Measurements from ENCODE around the gene YEATS4.

The YEATS4 gene

DNA sequence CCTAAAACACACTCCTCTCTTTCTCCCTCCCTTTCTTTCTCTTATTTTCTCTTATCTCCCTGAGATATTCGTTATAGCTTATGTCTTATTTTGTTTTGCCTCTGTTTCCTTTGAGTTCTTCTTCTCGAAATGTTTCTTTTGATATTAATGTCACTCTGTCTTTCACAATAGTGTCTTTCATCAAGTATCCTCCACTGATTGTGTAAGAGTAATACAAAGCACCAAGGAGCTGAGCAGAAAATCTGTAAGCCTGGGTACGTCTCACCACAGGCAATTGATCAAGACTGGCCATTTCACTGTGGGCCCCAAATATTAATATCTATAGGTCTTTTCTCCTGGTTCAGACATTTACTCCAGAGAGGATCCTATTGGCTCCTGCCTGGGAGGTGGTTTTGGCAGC lies 16.2 kb upstream of the YEATS4 start:
- DNase-seq: no peak

DNA sequence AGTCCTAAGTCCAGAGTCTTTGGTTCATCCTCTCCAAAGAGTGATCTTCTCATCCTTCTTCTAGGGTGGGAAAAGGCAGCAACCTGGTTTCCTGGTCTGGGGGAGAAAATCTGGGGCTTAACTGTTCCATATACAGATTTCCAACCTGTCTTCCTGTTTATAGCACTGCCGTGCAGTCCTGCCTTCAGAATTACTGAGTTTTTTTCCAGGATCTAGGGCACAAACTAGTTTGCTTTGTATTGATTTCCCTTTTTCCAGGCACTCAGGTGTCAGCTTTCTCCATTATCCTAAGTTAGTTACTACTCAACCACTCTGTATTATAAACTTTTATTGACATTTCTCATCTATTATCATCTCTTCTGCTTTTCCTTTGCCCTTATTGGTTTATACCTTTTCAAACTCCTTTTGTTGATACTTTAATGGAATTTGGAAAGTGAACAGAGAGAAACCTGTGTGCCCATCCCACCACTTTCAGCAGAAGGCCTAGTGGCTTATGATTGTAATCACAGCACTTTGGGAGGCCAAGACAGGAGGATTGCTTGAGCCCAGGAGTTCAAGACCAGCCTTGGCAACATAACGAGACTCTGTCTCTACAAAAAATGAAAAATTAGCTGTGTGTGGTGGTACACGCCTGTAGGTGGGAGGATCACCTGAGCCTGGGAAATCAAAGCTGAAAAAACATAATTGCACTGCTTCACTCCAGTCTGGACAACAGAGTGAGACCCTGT lies 15.5 kb upstream of the YEATS4 start:
- no peak for DNase-seq

DNA sequence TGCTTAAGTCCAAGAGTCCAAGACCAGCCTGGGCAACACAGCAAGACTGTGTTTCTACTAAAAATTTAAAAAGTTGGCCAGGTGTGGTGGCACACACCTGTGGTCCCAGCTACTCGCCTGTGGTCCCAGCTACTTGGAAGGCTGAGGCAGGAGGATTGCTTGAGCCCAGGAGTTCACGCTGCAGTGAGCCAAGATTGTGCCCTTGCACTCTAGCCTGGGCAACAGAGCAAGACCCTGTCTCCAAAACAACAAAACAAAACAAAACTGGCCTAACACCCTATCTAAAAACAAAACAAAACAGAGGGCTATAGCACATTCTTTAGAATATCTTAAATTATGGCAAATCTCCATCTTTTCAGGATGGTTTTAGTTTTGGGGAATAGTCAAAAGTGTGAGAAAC lies 14.5 kb upstream of the YEATS4 start:
- DNase-seq: no peak

DNA sequence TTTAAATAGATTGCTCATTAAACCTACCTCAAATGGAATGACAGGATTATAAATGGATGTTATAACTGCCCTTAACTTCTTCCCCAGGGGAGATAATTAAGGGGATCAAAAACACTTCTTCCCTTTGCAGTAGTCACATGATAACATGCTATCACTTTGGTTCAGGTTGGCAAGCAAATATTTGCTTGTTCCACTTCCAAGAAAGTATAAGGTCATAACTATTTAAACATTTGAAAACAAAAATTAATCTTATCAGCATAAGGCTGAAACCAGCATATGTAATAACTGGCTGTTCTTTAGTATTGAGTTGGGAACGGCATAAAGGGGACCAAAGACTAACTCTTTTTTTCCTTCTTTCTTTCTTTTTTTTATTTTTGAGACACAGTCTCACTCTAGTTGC lies 13.8 kb upstream of the YEATS4 start:
- DNase-seq: no peak

DNA sequence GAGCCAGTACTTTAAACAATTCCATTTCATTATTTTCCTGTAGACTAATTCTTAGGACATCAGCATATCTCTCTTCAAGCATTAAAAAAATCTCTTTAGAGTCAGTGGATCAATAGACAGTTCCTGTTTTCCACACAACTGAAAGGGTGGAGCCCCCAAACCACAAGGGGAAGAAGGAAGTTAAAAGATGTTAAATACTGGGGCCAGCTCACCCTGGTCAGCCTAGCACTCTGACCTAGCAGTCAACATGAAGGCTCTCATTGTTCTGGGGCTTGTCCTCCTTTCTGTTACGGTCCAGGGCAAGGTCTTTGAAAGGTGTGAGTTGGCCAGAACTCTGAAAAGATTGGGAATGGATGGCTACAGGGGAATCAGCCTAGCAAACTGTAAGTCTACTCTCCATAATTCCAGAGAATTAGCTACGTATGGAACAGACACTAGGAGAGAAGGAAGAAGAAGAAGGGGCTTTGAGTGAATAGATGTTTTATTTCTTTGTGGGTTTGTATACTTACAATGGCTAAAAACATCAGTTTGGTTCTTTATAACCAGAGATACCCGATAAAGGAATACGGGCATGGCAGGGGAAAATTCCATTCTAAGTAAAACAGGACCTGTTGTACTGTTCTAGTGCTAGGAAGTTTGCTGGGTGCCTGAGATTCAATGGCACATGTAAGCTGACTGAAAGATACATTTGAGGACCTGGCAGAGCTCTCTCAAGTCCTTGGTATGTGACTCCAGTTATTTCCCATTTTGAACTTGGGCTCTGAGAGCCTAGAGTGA lies 11.2 kb upstream of the YEATS4 start, which contains the start of gene LYZ:
Gene LYZ, plus strand, starts transcription at position 220 of the 777 bp plus-strand sequence. Its CDS starts 28 bp downstream, at position 248.
- no peak for DNase-seq

DNA sequence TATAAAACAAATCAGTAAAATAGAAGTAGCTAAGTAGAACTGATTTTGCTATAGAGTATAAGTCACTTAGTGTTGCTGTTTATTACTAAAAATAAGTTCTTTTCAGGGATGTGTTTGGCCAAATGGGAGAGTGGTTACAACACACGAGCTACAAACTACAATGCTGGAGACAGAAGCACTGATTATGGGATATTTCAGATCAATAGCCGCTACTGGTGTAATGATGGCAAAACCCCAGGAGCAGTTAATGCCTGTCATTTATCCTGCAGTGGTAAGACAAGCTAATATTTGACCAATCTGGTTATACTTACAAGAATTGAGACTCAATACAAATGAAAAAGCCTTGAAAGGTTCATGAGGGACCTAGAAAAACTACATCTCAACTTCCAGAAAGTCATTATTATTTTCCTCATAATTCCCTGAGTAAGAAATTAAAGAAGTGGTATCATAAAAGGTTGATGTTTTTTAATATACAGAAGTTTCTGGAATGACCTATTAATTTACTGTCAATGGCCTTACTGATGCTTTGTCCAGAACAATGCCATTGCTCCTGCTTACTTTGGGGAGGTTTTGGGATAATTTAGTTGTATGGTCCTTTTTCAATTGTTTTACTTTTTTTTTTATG lies 9.4 kb upstream of the YEATS4 start:
- DNase-seq: no peak

DNA sequence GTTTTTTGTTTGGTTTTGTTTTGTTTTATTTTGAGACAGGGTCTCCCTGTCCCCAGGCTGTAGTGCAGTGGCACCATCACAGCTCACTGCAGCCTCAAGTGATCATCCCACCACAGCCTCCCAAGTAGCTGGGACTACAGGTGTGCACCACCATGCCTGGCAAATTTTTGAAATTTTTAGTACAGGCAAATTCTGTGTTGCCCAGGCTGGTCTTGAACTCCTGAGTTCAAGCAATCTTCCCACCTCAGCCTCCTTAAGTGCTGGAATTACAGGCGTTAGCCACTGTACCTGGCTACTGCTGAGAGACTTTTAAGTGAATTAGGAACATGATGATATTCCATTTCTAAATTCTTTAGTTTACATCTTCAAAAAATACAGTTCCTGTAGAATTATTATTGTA lies 8.8 kb upstream of the YEATS4 start:
- DNase-seq: no peak

DNA sequence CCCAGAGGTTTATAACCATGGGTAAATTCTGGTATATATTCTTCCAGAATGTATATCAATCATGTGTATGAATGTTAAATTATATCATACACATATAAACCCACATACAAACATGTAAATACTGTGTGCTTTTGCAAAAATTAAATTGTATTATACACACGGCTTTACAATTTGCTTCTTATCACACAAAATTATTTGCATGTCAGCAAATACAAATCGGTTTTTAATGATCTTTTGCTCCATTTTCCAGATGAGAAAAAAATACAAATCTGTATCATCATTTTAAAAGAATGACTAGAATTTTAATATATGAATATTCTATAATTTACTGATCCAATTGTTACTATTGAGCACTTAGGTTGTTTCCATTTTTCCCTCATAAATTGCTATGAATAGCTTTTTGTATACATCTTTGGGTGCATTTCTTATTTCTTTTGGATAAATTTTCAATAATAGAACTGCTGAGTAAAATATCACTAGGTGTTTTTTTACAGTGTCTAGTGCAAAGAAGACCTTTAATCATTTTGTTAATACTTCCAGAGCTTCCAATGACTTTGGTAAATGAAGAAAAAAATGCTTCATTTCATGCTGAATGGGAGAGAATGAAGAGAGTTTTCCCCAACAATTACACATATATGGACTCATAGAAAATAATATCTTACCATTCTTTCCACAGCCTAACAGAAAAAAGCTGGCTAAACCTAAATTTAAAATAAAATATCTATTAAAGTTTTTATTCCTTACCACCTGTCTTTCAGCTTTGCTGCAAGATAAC lies 7.9 kb upstream of the YEATS4 start:
- no peak for DNase-seq

DNA sequence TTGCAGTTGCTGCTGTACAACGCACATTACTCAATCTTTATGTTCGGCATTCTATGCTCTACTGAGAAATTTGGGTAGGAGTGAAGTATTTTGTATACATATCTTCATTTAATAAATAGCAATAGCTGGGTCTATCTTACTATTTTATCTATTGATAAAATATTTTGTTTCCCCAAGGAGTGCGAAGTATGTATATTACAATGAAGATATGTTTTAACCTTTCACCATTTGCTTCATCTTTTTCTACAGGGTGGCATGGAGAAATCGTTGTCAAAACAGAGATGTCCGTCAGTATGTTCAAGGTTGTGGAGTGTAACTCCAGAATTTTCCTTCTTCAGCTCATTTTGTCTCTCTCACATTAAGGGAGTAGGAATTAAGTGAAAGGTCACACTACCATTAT lies 6.6 kb upstream of the YEATS4 start:
- DNase-seq: no peak

DNA sequence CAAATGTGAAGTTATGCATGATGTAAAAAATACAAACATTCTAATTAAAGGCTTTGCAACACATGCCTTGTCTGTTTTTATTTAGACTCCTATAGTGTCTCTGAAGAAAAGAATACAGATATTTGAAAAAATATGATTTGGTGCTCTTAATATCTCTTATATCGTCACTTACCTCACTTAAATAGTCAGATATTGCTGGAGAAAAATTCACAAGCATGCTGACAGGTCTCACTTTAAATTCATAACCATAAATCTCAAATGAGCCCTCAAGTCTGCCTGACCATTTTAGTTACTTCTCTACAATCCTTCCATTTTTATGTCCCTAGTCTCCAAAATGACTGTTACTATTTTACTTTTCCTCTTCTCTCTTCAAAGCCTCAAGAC lies 5.4 kb upstream of the YEATS4 start:
- DNase-seq: no peak

DNA sequence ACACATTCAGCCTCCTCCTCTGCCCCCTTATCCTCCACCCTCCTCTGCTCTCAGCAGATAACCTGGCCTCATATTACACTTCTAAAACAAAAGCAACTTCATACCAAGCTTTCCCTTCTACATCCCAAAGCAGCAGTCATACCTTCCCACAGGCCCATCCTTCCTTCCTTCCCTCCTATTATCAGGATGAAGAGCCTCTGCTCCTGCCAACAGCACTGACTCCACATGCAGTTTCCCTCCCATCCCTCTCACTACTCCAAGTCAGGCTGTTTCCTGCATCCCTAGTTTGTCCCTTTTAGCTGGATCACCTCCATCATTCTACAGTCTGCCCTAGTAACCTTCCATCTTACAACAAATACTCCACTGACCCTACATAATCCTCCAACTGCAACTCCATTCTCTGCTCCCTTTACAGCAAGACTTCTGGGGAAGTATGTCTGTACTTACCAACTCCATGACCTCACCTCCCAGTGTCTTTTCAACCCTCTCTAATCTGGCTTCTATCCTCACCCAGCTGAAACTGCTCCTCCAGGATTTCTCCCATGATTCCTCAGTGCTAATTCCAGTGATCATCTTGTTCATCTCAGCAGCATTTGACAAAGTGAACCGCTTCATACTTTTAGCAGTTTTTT lies 4.9 kb upstream of the YEATS4 start:
- no peak for DNase-seq

DNA sequence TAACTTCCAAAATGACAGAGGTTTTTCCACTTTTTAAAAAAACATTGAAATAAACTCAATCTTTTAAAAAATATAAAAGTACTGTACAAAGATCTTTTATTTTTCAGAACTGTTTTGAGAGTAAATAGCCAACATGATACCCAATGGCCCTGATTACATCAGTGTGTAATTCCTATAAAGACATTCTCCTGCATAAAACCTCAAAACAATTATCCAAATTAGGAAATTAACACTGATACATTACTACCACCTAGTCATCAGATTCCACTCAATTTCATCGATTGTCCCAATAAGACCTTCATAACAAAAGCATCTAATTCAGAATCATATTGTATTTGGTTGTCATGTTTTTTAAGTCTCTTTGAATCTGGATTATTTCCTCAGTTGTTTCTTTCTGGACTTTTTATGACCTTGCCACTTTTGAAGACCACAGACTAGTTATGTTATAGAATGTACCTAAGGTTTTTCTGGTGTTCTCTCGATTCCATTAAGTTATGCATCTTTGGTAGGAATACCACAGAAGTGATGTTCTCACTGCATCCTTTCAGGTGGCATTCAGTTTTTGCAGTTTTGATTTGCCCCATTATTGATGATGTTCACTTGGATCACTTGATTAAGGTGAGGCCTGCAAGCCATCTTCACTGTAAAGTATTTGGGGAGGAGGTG lies 4.0 kb upstream of the YEATS4 start:
- DNase-seq: no peak

DNA sequence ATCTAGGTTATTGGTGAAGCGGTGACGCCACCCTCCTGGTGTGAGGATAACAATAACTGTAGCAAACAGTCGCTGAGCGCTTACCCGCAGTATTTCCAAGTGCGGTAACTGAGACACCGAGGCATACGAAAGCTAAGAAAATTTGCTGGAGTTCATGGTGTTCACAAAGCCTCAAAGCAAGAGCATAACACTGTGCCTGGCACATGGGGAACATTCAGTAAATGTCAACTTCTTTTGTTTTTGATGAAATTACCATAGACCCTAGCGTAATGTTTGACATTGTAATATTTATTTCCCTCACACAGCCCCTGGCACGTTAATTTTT lies 767 bp downstream of the YEATS4 start:
- no peak for DNase-seq

DNA sequence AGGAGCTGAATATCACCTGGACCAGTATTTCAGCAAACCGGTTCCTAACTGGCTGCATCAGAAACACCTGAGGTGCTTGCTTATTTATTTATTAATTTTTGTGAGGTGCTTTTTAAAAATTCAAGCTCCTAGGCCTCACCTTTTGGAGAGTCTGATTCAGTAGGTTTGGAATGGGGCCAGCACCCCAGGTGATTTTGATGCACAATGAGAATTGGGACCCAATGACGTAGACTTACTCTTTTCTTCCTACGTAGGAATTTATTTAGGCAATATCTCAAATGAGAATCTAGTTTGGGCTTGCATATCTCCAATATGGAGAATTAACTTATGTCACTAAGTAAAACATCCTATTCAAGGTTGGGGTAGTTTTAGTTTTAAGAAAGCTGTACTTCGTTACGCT lies 7.3 kb downstream of the YEATS4 start:
- DNase-seq: no peak

DNA sequence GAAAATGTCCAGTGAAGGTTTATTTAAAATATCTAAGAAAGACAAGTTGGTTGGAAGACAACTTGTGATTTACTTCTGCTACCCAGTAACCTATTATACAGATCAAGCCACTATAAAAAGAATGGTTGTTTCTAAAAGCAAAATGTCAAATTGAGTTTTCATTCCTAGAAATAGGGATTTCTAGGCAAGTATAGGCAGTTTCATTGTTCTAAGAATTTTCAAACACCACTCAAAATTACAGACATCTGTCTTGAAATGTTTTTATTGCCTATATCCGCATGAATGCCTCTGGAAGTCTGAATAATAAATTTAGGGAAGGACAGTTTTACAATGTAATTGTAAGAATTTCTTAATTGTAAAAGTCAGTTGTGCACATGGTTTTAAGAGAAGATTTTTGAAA lies 8.6 kb downstream of the YEATS4 start:
- no peak for DNase-seq

DNA sequence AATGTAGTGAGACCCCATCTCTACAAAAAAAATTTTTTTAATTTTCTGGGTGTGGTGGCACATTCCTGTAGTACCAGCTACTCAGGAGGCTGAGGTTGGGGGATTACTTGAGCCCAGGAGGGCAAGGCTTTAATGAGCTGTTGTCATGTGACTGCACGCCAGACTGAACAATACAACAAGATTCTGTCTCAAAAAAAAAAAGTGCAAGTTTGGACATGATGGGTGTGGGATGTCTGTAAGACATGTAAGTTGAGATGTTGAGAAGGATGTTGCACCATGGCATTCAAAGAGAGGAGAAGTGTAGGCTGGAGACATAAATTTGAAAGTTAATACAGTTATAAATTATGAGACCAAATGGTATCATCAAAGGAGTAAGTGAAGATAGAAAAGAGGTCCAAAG lies 23.5 kb downstream of the YEATS4 start:
- no peak for DNase-seq

DNA sequence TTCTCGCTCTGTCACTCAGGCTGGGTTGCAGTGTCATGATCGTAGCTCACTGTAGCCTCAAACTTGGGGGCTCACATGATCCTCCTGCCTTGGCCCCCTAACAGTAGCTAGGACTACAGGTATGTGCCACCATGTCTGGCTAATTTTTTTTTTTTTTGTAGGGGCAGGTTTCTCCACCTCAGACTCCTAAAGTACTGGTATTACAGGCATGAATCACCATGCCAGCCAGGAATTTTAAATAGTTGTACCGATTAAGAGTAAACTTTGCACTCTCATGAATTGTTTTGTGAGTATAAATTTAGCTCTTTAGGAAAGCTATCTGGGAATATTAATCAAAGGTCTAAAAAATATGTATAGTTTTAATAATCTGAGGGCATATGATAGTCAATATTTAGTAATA lies 25.5 kb downstream of the YEATS4 start:
- DNase-seq: no peak

DNA sequence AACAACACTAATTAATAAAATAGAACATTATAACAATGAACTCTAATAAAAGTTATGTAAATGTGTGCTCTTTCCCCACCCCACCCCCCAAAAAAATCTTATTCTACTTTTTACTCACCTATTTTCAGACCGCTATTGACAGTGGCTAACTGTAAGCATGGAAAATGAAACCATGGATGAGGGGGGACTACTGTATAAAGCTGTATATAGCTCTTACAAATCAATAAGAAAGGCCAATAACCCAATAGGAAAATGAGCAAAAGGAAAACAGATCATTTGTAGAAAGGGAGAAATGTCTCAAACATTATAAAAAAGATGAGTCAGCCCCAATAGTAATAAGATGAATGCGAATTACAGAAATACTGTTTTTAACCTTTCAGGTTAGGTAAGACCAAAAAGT lies 27.4 kb downstream of the YEATS4 start:
- no peak for DNase-seq

DNA sequence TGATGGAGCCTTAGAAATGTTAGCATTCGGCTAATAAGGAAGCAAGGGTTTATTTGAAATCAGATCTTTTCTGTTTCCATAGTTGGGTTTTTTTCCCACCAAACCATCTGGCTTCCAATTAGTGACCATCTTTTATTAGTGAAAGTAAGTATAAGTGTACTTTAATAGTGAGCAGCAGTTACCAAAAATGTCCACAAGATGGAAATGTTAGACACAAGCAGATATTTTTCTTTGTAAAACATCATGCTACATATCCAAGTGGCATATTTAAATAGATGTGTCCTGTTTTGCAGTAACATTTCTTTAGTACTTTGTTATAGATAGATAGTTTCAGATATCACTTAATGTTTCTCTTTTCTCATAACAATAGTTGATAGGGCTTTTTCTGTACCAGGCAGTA lies 28.8 kb downstream of the YEATS4 start:
- no peak for DNase-seq

DNA sequence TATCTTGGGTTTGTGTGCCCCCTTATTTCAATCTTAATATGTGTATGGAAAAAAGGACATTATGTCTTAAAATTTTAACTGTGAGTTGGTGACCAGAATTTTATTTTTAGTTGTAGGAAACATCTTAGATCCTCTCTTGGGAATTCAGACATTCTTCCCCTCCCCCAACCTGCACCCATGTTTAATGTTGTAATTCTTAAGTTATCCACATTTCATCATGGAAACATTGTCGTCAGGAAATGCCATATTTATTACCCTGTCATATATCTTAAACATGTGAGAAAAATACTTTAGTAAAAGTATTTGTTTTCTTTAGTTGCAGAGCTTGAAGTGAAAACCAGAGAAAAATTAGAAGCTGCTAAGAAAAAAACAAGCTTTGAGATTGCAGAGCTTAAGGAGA lies 30.3 kb downstream of the YEATS4 start:
- no peak for DNase-seq

DNA sequence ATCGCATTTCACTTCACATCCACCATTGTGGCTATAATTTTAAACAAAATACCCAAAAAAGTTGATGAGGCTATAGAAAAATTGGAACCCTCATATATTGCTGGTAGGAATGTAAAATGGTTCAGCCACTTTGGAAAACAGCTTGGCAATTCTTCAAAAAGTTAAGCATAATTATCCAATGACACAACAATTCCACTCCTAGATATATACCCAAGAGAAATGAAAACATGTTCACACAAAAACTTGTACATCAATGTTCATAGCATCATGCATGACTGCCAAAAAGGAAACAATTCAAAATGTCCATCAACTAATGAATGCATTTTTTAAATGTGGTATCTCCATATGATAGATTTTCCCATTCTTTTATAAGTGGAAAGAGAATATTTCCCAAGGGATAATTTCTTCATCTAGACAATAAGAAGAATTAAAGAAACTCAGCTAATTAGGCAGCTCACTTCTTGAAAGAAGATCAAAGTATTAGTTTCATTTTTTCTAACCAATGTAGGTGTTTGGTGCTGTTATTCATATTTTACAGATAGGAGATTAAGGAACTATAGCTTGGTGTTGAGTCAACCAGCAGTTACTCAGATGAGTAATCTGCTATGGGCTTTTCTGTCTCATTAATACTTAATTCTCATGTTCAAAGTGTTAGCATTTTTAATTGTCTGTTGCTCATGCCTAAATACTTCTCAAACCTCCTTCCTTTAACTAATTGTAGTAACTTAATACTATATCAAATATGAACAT lies 32.8 kb downstream of the YEATS4 start:
- DNase-seq: no peak

DNA sequence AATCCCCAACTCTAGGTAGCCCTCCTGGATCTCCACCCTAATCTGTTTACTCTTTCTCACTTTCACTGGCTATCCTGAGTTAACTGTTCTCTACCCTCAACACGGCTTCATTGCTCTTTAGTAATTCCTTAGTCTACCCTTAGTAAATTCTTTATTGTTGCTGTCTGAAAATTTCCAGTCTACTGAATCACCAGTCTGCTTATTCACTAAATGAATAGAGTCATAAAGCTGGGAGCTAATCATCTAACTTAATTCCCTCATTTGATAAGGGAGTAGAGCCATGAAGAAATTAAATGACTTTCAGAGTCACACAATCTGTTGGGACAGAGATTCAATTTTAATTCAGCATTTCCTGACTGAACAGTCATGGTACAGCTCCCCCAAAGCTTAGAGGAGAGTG lies 36.5 kb downstream of the YEATS4 start:
- DNase-seq: no peak

Measured in activated CD8-positive, alpha-beta memory T cell treated with anti-CD3 and anti-CD28 coated beads, Interleukin-2, amount 50 U/mL, for 48 hours (primary cell).